Activated CD4-positive, alpha-beta T cell treated with anti-CD3 and anti-CD28 coated beads for 24 hours (primary cell): Measurements from ENCODE around the gene MICA.
"Not testable (repeated sequence)": the region's sequence is repeated elsewhere in the genome, so short reads cannot be mapped to it uniquely, and the experiment has no call there.

ENCODE experiments used
- DNase-seq, 2 donors: peaks; one replicate each; pipeline ENCODE4 v3.0.0-alpha.2; 2020; ENCODE audit warnings: low read depth in 2 of 2

The MICA gene

GRCh38 chr6:31412506-31412905 is 9.1 kb downstream of the MICA start:
- no peak for DNase-seq

GRCh38 chr6:31414148-31414770 is 10.9 kb downstream of the MICA start:
- not testable (repeated sequence) for DNase-seq

GRCh38 chr6:31414771-31415265 is 11.4 kb downstream of the MICA start:
- no peak for DNase-seq

GRCh38 chr6:31416394-31417014 is 13.1 kb downstream of the MICA start:
- no peak for DNase-seq

- DNase-seq: no peak
These were observed 14.9 kb downstream of the MICA start for GRCh38 chr6:31418251-31418650.

GRCh38 chr6:31419842-31420241 is 16.4 kb downstream of the MICA start:
- no peak for DNase-seq

- no peak for DNase-seq
These were observed 17.2 kb downstream of the MICA start for GRCh38 chr6:31420546-31420945.

GRCh38 chr6:31422587-31422986 is 19.2 kb downstream of the MICA start:
- no peak for DNase-seq

GRCh38 chr6:31423550-31423949 is 20.2 kb downstream of the MICA start:
- DNase-seq: no peak

- no peak for DNase-seq
These were observed 23.3 kb downstream of the MICA start for GRCh38 chr6:31426395-31427354.

- DNase-seq: no peak
These were observed 27.1 kb downstream of the MICA start for GRCh38 chr6:31430449-31430848.

- not testable (repeated sequence) for DNase-seq
These were observed 31.7 kb downstream of the MICA start for GRCh38 chr6:31435051-31435450.

GRCh38 chr6:31438222-31438621 is 34.8 kb downstream of the MICA start:
- DNase-seq: no peak

GRCh38 chr6:31438677-31439076 is 35.3 kb downstream of the MICA start:
- no peak for DNase-seq

- DNase-seq: peak; percentile 82 to 86
These were observed 38.2 kb downstream of the MICA start for GRCh38 chr6:31441365-31442267.

GRCh38 chr6:31446481-31446880 is 43.1 kb downstream of the MICA start:
- no peak for DNase-seq

GRCh38 chr6:31446999-31447789 is 43.8 kb downstream of the MICA start:
- not testable (repeated sequence) for DNase-seq

- DNase-seq: no peak
These were observed 47.4 kb downstream of the MICA start for GRCh38 chr6:31450751-31451150.

- no peak for DNase-seq
These were observed 49.5 kb downstream of the MICA start for GRCh38 chr6:31452859-31453258.

GRCh38 chr6:31453259-31453658 is 49.9 kb downstream of the MICA start:
- no peak for DNase-seq

GRCh38 chr6:31459864-31460263 is 56.5 kb downstream of the MICA start:
- not testable (repeated sequence) for DNase-seq
